K562 (cell line): ENCODE results near the gene ERAS. TPM values are rescaled to one million over a fixed set of nuclear protein-coding genes. Genes with fewer than 3 reads are reported as not detected.

Experiments
- ATAC-seq: fragments of 200-7000 bp; cut with Tn5 transposase; 3 replicates; pipeline ENCODE4 v1.9.1; 2020; ENCODE audit warnings: moderate library complexity
- BruUV-seq: library from RNA; stranded (reverse); fragments of 400-500 nt; replicated peaks from 2 replicates; lab custom pipeline; 2021; lab: Mats Ljungman, UMichigan
- CTCF ChIA-PET: fragments of 300-600 bp; formaldehyde crosslinking; extraction: SDS; loops from one replicate; lab custom pipeline; 2021; ENCODE audit warnings: low intra/inter-chr PET ratio; lab: Yijun Ruan, JAX
- POLR2A ChIA-PET: fragments of 300-600, 350-650 bp; sonication (Branson Sonifier 250); formaldehyde crosslinking; extraction: SDS; loops from one replicate; lab custom pipeline; 2021; ENCODE audit warnings: antibody characterized with exemption, inconsistent platforms; lab: Yijun Ruan, JAX
- DNase-seq, 4 experiments: peaks; one replicate each; pipeline versions ENCODE4 v3.0.0 to v3.0.0-alpha.2; 2011 to 2018; ENCODE audit warnings: low spot score in 3 of 4, mixed read lengths in 3 of 4; ENCODE audit errors: extremely low read depth in 1 of 4
- FAIRE-seq: peaks from 2 replicates; lab custom pipeline; 2011; peaks lifted over from hg19 to GRCh38; lab: Jason Lieb, UNC
- H2AFZ ChIP-seq: 2 replicates; pipeline ENCODE4 v1.6.0; 2011; ENCODE audit warnings: low read depth, low read length, control low read depth, inconsistent platforms
- H3K27ac ChIP-seq: fragments of 200-600 bp; 3 replicates; pipeline ENCODE4 v1.8.0; 2011; ENCODE audit warnings: low read depth, mild to moderate bottlenecking, control low read depth, inconsistent platforms, low read length, moderate library complexity, mixed read lengths; ENCODE audit errors: extremely low read depth
- H3K27me3 ChIP-seq, 2 experiments: fragments of 300-600 bp in 1 of 2; 2 replicates in 1 of 2; 3 replicates in 1 of 2; pipeline versions ENCODE4 v1.6.0 to v1.8.0; 2011; ENCODE audit warnings: inconsistent platforms in 2 of 2, low read length in 2 of 2, mild to moderate bottlenecking in 1 of 2, mixed read lengths in 1 of 2, moderate library complexity in 1 of 2; ENCODE audit not compliant: control insufficient read depth in 2 of 2, insufficient read depth in 2 of 2
- H3K36me3 ChIP-seq: fragments of 300-600 bp; 3 replicates; pipeline ENCODE4 v1.8.0; 2011; ENCODE audit warnings: mild to moderate bottlenecking, low read length, inconsistent platforms; ENCODE audit not compliant: control insufficient read depth, insufficient read depth
- H3K4me1 ChIP-seq, 2 experiments: fragments of 200-600 bp in 1 of 2; replicated peaks in 1 of 2; 2 replicates in 1 of 2; 3 replicates in 1 of 2; pipeline versions ENCODE4 v1.5.1 to v1.8.0; 2011; ENCODE audit warnings: inconsistent platforms in 2 of 2, low read length in 2 of 2, mild to moderate bottlenecking in 1 of 2, mixed read lengths in 1 of 2, moderate library complexity in 1 of 2; ENCODE audit not compliant: control insufficient read depth in 2 of 2, insufficient read depth in 2 of 2
- H3K4me2 ChIP-seq: 2 replicates; pipeline ENCODE4 v1.6.1; 2011; ENCODE audit warnings: low read length, control low read depth, inconsistent platforms, mixed read lengths; ENCODE audit not compliant: insufficient read depth
- H3K4me3 ChIP-seq: fragments of 200-600 bp; sonication (generic), shearing (Covaris generic); 2 replicates; pipeline ENCODE4 v1.5.1; 2016; ENCODE audit warnings: control low read depth, inconsistent platforms
- H3K79me2 ChIP-seq: fragments of 200-600 bp; 3 replicates; pipeline ENCODE4 v1.8.0; 2011; ENCODE audit warnings: low read length, inconsistent platforms; ENCODE audit not compliant: control insufficient read depth, insufficient read depth
- H3K9ac ChIP-seq, 2 experiments: 2 replicates each; pipeline versions ENCODE4 v1.6.0 to v1.6.1; 2011; ENCODE audit warnings: low read depth in 2 of 2, low read length in 2 of 2, control low read depth in 1 of 2, inconsistent platforms in 1 of 2, mild to moderate bottlenecking in 1 of 2, mixed read lengths in 1 of 2; ENCODE audit not compliant: insufficient read depth in 1 of 2
- H3K9me1 ChIP-seq: one replicate; pipeline ENCODE4 v1.6.0; 2011; ENCODE audit warnings: inconsistent platforms, mild to moderate bottlenecking, low read length, moderate library complexity; ENCODE audit not compliant: control insufficient read depth, insufficient read depth
- H3K9me3 ChIP-seq: replicated peaks from 2 replicates; pipeline ENCODE4 v1.5.1; 2011; ENCODE audit warnings: low read depth, low read length, inconsistent platforms; ENCODE audit not compliant: control insufficient read depth, insufficient read depth
- H4K20me1 ChIP-seq: replicated peaks from 2 replicates; pipeline ENCODE4 v1.6.1; 2011; ENCODE audit warnings: low read length, inconsistent platforms, mixed read lengths; ENCODE audit not compliant: control insufficient read depth, insufficient read depth
- CCNT2 ChIP-seq: IDR thresholded peaks from 2 replicates; pipeline ENCODE4 v1.6.1; 2011; ENCODE audit warnings: borderline replicate concordance, low read depth, mild to moderate bottlenecking, moderate library complexity, mixed read lengths, low read length; ENCODE audit not compliant: insufficient read length; ENCODE audit errors: extremely low read depth
- HDAC2 ChIP-seq: fragments of 450-650 bp; IDR thresholded peaks from 2 replicates; pipeline ENCODE4 v1.6.1; 2016; ENCODE audit warnings: mild to moderate bottlenecking
- PRPF4 ChIP-seq: fragments of 200-400 bp; formaldehyde crosslinking; IDR thresholded peaks from one replicate; pipeline ENCODE4 v1.6.1; 2017; ENCODE audit warnings: low read length, low read depth, mild to moderate bottlenecking; ENCODE audit not compliant: insufficient read depth, poor library complexity, severe bottlenecking
- RAD21 ChIP-seq, 2 experiments: fragments of 250-450 bp in 1 of 2; fragments of 450-650 bp in 1 of 2; sonication (Bioruptor Pico) in 1 of 2; formaldehyde crosslinking in 1 of 2; IDR thresholded peaks in 1 of 2; conservative IDR thresholded peaks in 1 of 2; 2 replicates each; pipeline versions ENCODE4 v1.4.0 to v1.8.0; 2020 to 2022; ENCODE audit warnings: mild to moderate bottlenecking in 2 of 2, moderate library complexity in 1 of 2
- TAF15 ChIP-seq: fragments of 200-400 bp; formaldehyde crosslinking; IDR thresholded peaks from 2 replicates; pipeline ENCODE4 v1.6.1; 2017; ENCODE audit warnings: mild to moderate bottlenecking, low read depth, low read length, moderate library complexity
- ZBTB8A ChIP-seq: fragments of 450-650 bp; IDR thresholded peaks from 2 replicates; pipeline ENCODE4 v1.6.1; 2018; ENCODE audit warnings: mild to moderate bottlenecking, moderate library complexity; ENCODE audit not compliant: partially characterized antibody
- ZFPM2 ChIP-seq: fragments of 250-450 bp; sonication (Bioruptor Pico); IDR thresholded peaks from 2 replicates; pipeline ENCODE4 v1.5.1; 2022; ENCODE audit warnings: mild to moderate bottlenecking
- ZNF282 ChIP-seq: sonication (generic); formaldehyde crosslinking; IDR thresholded peaks from 2 replicates; pipeline ENCODE4 v1.8.1; 2023; ENCODE audit warnings: missing genetic modification reagents
- ZNF77 ChIP-seq: fragments of 250-450 bp; sonication (Bioruptor Pico); IDR thresholded peaks from 2 replicates; pipeline ENCODE4 v1.5.0; 2020
- WGBS: fragments of 100-300 bp; shearing (Covaris generic); methylation state at CpG from one replicate; pipeline ENCODE4 v1.1.6; 2016; ENCODE audit warnings: low coverage, mixed read lengths; ENCODE audit not compliant: insufficient coverage; ENCODE audit errors: missing lambda C conversion rate; 5-methylcytosine and 5-hydroxymethylcytosine counted together
- in situ Hi-C: fragments of 300-500 bp; cut with MboI; formaldehyde crosslinking; loops from 4 replicates; pipeline ENCODE4 v1.15.0; 2018; ENCODE audit warnings: inconsistent platforms, mixed read lengths
- intact Hi-C: fragments of 100-400 bp; cut with micrococcal nuclease; formaldehyde crosslinking; loops from 2 replicates; pipeline ENCODE4 v1.14.2; 2022
- polyA plus RNA-seq, 8 experiments: library from polyadenylated mRNA; depleted of rRNA in 4 of 8; stranded (reverse) in 5 of 8; unstranded in 3 of 8; fragments of >200 nt; fragmentation: Nextera tagmentation in 2 of 8; fragmentation: Illumina TruSeq in 1 of 8; extraction: Ambion mirVana in 2 of 8; extraction: Trizol in 1 of 8; gene quantifications; 2 replicates each; pipeline versions ENCODE4 v1.2.1 to v1.2.3, GENCODE V29; 2011 to 2014; ENCODE audit warnings: inconsistent platforms in 1 of 8, missing spikeins in 1 of 8
- total RNA-seq, 7 experiments: library from RNA; depleted of rRNA in 6 of 7; stranded (reverse); fragments of >200 nt in 6 of 7; fragmentation: Illumina TruSeq in 2 of 7; extraction: Trizol in 2 of 7; gene quantifications; 2 replicates each; pipeline versions ENCODE4 v1.2.1 to v1.2.3, GENCODE V29; 2011 to 2021; ENCODE audit warnings: low replicate concordance in 1 of 7
- TF ChIP-seq, protein P1 (sequence below), 3 experiments: IDR thresholded peaks in 2 of 3; conservative IDR thresholded peaks in 1 of 3; 2 replicates each; pipeline ENCODE4 v1.5.1; 2011 to 2012; ENCODE audit warnings: low read length in 3 of 3, mild to moderate bottlenecking in 3 of 3, control low read depth in 2 of 3, improper control_type of control experiment in 1 of 3, inconsistent platforms in 1 of 3, low read depth in 1 of 3, mixed read lengths in 1 of 3, moderate library complexity in 1 of 3; ENCODE audit not compliant: insufficient read depth in 2 of 3
- TF ChIP-seq, protein P2 (sequence below): fragments of 450-650 bp; formaldehyde crosslinking; IDR thresholded peaks from 2 replicates; pipeline ENCODE4 v1.4.0; 2020; ENCODE audit warnings: mild to moderate bottlenecking, moderate library complexity

ERAS gene
- total and polyA plus RNA-seq, 9 of the 15 experiments (the other 6 are each of a cell fraction or from before 2014, with no cell fraction given), result 0.07 to 0.12 TPM; not detected in 7

DNA sequence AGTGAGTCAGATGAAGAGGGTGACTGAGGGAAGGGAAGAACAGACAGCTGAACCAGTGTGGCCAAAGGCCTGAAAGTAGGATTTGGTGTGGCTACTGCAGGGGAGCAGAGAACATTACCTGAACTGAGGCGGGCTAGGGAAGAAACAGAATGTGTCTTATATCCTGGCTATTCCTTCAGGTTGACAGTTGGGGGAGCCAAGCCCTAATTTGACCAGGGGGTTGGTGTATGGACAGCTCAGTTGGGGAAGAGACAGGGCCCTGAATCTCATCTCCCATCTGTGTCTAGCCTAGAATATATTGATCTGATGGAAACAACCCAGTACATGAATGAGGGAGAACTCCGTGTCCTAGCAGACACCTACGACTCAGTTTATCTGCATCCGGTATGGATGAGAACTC is 20.2 kb upstream of the ERAS start:
- H3K27me3 ChIP-seq, result no peaks in the 10 kb centered on the region
- no peak for FAIRE-seq
- POLR2A ChIA-PET, result interaction anchor here (1.0 kb wide), 1 partner anchor 92 kb away, joined by 4 read pairs; the partner anchor contains the start of genes PQBP1 and TIMM17B
- WGBS, result 60% methylated on average over 2 of the region's 4 CpGs
- in situ Hi-C loops, result no loop called here
- no peak for TF ChIP-seq PRPF4
- TF ChIP-seq, protein P1, sequence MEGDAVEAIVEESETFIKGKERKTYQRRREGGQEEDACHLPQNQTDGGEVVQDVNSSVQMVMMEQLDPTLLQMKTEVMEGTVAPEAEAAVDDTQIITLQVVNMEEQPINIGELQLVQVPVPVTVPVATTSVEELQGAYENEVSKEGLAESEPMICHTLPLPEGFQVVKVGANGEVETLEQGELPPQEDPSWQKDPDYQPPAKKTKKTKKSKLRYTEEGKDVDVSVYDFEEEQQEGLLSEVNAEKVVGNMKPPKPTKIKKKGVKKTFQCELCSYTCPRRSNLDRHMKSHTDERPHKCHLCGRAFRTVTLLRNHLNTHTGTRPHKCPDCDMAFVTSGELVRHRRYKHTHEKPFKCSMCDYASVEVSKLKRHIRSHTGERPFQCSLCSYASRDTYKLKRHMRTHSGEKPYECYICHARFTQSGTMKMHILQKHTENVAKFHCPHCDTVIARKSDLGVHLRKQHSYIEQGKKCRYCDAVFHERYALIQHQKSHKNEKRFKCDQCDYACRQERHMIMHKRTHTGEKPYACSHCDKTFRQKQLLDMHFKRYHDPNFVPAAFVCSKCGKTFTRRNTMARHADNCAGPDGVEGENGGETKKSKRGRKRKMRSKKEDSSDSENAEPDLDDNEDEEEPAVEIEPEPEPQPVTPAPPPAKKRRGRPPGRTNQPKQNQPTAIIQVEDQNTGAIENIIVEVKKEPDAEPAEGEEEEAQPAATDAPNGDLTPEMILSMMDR (IDR thresholded peaks at IDR 0.05 in 2 of 3, conservative IDR thresholded peaks at IDR 0.05 in 1 of 3; ENCODE audit: insufficient read depth in 2 of 3, low read depth in 1 of 3, low read length in 3 of 3), result peak; percentile 32 to 53 (median 46); a peak in 5 of 6 replicates
- TF ChIP-seq CCNT2, result no peak
- peak; percentile 39 to 54 for TF ChIP-seq RAD21 (CRISPR knock-in tag; conservative IDR thresholded peaks at IDR 0.05 in 1 of 2, IDR thresholded peaks at IDR 0.05 in 1 of 2)
- no peak for TF ChIP-seq HDAC2
- TF ChIP-seq TAF15, result no peak
- no peak for TF ChIP-seq ZNF282 (CRISPR knock-in tag)
- TF ChIP-seq, protein P2, sequence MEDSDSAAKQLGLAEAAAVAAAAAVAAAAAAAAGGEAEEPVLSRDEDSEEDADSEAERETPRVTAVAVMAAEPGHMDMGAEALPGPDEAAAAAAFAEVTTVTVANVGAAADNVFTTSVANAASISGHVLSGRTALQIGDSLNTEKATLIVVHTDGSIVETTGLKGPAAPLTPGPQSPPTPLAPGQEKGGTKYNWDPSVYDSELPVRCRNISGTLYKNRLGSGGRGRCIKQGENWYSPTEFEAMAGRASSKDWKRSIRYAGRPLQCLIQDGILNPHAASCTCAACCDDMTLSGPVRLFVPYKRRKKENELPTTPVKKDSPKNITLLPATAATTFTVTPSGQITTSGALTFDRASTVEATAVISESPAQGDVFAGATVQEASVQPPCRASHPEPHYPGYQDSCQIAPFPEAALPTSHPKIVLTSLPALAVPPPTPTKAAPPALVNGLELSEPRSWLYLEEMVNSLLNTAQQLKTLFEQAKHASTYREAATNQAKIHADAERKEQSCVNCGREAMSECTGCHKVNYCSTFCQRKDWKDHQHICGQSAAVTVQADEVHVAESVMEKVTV, result 0 out of 2 replicates have a peak, but pooled peaks have one; percentile 13
- TF ChIP-seq ZNF77 (CRISPR knock-in tag), result no peak
- no peak for TF ChIP-seq ZBTB8A
- TF ChIP-seq ZFPM2 (CRISPR knock-in tag), result no peak
- TF ChIP-seq, all 486 proteins: peak for 3
- Histone ChIP-seq H3K4me3 (no peak overlapping the region), H3K79me2 (peaks cover 8% of the 10 kb centered on the region), H3K9me1 (no peaks in the 10 kb centered on the region), H3K9ac (no peak overlapping the region), H3K4me2 (no peak overlapping the region), H4K20me1 (no peaks in the 10 kb centered on the region), H3K4me1 (peaks cover 4 to 6% of the 10 kb centered on the region in 2 experiments; a peak in 4 of 5 replicates), H3K9me3 (no peaks in the 10 kb centered on the region), H3K27ac (no peak overlapping the region), H2AFZ (no peak overlapping the region), H3K36me3 (peaks cover 34% of the 10 kb centered on the region; the same call in 2 of the 3 replicates)
- ATAC-seq (no peak), DNase-seq (peak in 1 of 4 experiments; percentile 35)
- CTCF ChIA-PET, result no interaction called here
- intact Hi-C loops, result loop anchor here (10.0 kb wide), 1 partner anchor 369 kb away; the partner anchor contains the start of gene PLP2
- BruUV-seq, result no TSS peak
